GM18505 (cell line): ENCODE data around the gene SCMH1.
A peak's percentile ranks its signal among the peaks of the same experiment; 100 is the strongest.

Experiments used
- ATAC-seq: cut with Tn5 transposase; IDR thresholded peaks from one replicate; pipeline ENCODE4 v1.9.1; 2021; ENCODE audit not compliant: unreplicated experiment
- POLR2A ChIP-seq: IDR thresholded peaks from 4 replicates; pipeline ENCODE4 v1.6.1; 2011; ENCODE audit warnings: borderline replicate concordance; ENCODE audit not compliant: insufficient read depth, insufficient read length; ENCODE audit errors: extremely low read depth

SCMH1 gene

DNA sequence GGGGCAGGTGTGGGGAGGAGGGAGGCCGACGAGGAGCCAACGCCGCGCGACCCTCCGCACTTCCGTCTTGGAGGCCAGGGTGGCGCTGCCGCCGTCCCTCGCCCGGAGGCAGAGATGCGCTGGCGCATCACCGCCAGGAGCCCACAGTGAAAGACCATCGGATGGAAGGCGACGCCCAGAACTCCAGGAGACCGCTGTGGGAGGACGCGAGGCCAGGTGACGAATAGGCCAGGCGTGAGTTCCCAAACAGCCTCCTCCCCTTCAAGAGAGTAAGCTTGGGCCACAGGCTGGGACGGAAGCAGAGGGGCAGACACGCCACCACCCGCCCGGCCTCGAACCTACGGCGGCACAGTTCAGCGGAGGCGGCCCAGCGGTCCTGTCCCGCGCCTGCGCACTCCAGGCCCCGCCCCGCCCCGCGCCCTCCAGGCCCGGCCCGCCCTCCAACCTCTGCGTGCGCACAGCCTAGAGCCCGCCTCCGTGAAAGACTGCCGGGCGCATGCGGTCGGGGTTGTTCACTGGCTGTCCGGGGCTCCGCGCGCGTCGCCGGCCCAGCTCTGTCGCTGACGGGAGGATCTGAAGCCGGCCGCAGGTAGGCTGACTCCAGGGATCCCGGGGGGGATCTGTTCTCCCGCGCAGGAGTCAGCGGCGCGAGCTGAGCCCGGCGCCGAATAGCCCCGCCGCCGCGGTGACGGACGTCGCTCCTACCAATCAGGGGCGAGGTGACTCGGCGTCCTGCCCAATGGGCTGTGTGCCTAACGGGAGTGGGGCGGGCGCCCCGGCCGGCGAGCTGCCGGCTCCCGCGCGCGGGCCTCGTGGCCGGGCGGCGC is 262.7 kb downstream of the SCMH1 start, which contains the start of gene CTPS1:
Gene CTPS1, plus strand, starts transcription at position 456 of the 827 bp plus-strand sequence. CDS start 3,595 bp downstream, outside the sequence.
- TF ChIP-seq POLR2A, result peak; percentile 89
- peak; percentile 89 for ATAC-seq

DNA sequence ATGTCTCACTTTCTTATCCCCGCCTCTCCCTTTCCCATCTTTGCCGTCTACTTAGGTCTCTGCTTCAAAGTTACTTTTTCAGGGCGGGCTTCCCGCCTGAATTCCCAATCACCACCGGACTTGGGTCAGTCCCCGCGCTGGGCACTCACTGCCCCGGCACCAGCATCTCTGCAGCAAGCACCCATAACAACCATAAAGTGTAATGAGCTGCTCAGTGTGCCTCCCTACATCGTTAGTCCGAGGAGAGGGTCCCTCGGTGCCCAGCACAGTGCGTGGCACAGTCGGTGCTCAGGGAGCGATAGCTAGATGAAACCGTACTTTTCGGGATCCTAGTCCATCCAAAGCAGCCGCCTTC is 263.2 kb downstream of the SCMH1 start:
- ATAC-seq, result no peak
- TF ChIP-seq POLR2A, result no peak

DNA sequence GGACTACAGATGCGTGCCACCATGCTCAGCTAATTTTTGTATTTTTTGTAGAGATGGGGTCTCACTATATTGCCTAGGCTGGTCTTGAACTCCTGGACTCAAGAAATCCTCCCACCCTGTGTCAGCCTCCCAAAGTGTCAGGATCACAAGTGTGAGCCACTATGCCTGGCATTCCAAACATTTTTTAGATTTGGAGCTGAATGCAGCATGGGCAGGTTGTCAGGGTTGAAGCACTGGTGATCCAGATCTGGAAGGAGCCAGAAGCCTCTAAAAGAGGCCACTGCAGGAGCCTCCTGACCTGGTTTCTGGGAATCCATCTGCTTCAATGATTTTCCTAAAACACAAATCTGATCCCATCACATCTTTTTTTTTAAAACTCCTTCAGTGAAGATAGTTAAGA is 264.4 kb downstream of the SCMH1 start:
- ATAC-seq, result no peak
- TF ChIP-seq POLR2A, result no peak
